Progenitor cell of endocrine pancreas (in vitro differentiated cells): ENCODE data around the gene GPRC5B. TPM values are rescaled to one million over a fixed set of nuclear protein-coding genes. Genes with fewer than 3 reads are reported as not detected.
A peak's percentile ranks its signal among the peaks of the same experiment; 100 is the strongest.

Experiments used
- DNase-seq: peaks from one replicate; pipeline ENCODE4 v3.0.0; 2021; ENCODE audit warnings: low spot score; ENCODE audit not compliant: unreplicated experiment
- H3K27ac Mint-ChIP-seq: 2 replicates; pipeline ENCODE4 v1.8.0; 2021; ENCODE audit warnings: mild to moderate bottlenecking, moderate library complexity, mixed read lengths
- H3K27me3 Mint-ChIP-seq: 2 replicates; pipeline ENCODE4 v1.8.0; 2021; ENCODE audit warnings: mixed read lengths
- H3K36me3 Mint-ChIP-seq: 2 replicates; pipeline ENCODE4 v1.8.0; 2022; ENCODE audit warnings: mixed read lengths; ENCODE audit not compliant: insufficient read depth
- H3K4me1 Mint-ChIP-seq: 2 replicates; pipeline ENCODE4 v1.8.0; 2021; ENCODE audit warnings: low read depth, mixed read lengths
- H3K4me3 Mint-ChIP-seq: 2 replicates; pipeline ENCODE4 v1.8.0; 2021; ENCODE audit warnings: low read depth, mild to moderate bottlenecking, moderate library complexity, mixed read lengths
- H3K9me3 Mint-ChIP-seq: 2 replicates; pipeline ENCODE4 v1.8.0; 2021; ENCODE audit warnings: low read depth, mixed read lengths
- CTCF ChIP-seq: fragments of 200-600 bp; sonication (generic); IDR thresholded peaks from one replicate; pipeline ENCODE4 v1.5.0; 2021; ENCODE audit warnings: antibody characterized with exemption, mild to moderate bottlenecking; ENCODE audit not compliant: unreplicated experiment
- total RNA-seq: library from RNA; stranded (reverse); gene quantifications from 2 replicates; pipeline ENCODE4 v1.2.1, GENCODE V29; 2021

GPRC5B gene
- total RNA-seq, 1 donor from 2014 or later: 44.3 TPM

- TF ChIP-seq CTCF: no peak
- Mint-ChIP-seq H3K27me3 (peaks cover 21% of the 10 kb centered on the region), H3K36me3 (peaks cover 4% of the 10 kb centered on the region), H3K27ac (peak overlapping the region; percentile 91), H3K4me1 (peaks cover 18% of the 10 kb centered on the region), H3K4me3 (peak overlapping the region; percentile 84), H3K9me3 (no peaks in the 10 kb centered on the region)
- DNase-seq: no peak
Observed at GRCh38 chr16:19882646-19883045, 2.0 kb downstream of the GPRC5B start.

GRCh38 chr16:19882186-19882585, 2.5 kb downstream of the GPRC5B start:
- DNase-seq: no peak

GRCh38 chr16:19881783-19882182, 2.9 kb downstream of the GPRC5B start:
- Mint-ChIP-seq H3K4me1 (peaks cover 18% of the 10 kb centered on the region), H3K4me3 (no peak overlapping the region), H3K27me3 (peaks cover 16% of the 10 kb centered on the region), H3K27ac (peak overlapping the region; percentile 81), H3K36me3 (peaks cover 4% of the 10 kb centered on the region), H3K9me3 (no peaks in the 10 kb centered on the region)
- DNase-seq: no peak
- no peak for TF ChIP-seq CTCF

More at GRCh38 chr16:19882186-19882585, 2.5 kb downstream of the GPRC5B start:
- Mint-ChIP-seq H3K27ac (peak overlapping the region; percentile 81), H3K4me1 (peaks cover 18% of the 10 kb centered on the region), H3K36me3 (peaks cover 4% of the 10 kb centered on the region), H3K4me3 (peak overlapping the region; percentile 84), H3K27me3 (peaks cover 20% of the 10 kb centered on the region), H3K9me3 (no peaks in the 10 kb centered on the region)
- TF ChIP-seq CTCF: no peak

- no peak for TF ChIP-seq CTCF
- DNase-seq: no peak
- Mint-ChIP-seq H3K36me3 (peaks cover 4% of the 10 kb centered on the region), H3K27me3 (peaks cover 8% of the 10 kb centered on the region), H3K4me3 (peak overlapping the region; percentile 14), H3K27ac (no peak overlapping the region), H3K4me1 (peaks cover 18% of the 10 kb centered on the region), H3K9me3 (no peaks in the 10 kb centered on the region)
Observed at GRCh38 chr16:19881028-19881427, 3.6 kb downstream of the GPRC5B start.

GRCh38 chr16:19879241-19879792, 5.3 kb downstream of the GPRC5B start:
- Mint-ChIP-seq H3K4me3 (no peak overlapping the region), H3K9me3 (no peaks in the 10 kb centered on the region), H3K36me3 (peaks cover 4% of the 10 kb centered on the region), H3K27me3 (no peaks in the 10 kb centered on the region), H3K4me1 (peaks cover 18% of the 10 kb centered on the region), H3K27ac (peak overlapping the region; percentile 57)
- DNase-seq: no peak
- no peak for TF ChIP-seq CTCF
